ENCODE data around the gene CDK5. TPM values are rescaled to one million over a fixed set of nuclear protein-coding genes. Genes with fewer than 3 reads are reported as not detected.

Gene CDK5
- total and polyA plus RNA-seq, 4 donors = 6.8 to 17.3 (median 9.2) TPM

DNA sequence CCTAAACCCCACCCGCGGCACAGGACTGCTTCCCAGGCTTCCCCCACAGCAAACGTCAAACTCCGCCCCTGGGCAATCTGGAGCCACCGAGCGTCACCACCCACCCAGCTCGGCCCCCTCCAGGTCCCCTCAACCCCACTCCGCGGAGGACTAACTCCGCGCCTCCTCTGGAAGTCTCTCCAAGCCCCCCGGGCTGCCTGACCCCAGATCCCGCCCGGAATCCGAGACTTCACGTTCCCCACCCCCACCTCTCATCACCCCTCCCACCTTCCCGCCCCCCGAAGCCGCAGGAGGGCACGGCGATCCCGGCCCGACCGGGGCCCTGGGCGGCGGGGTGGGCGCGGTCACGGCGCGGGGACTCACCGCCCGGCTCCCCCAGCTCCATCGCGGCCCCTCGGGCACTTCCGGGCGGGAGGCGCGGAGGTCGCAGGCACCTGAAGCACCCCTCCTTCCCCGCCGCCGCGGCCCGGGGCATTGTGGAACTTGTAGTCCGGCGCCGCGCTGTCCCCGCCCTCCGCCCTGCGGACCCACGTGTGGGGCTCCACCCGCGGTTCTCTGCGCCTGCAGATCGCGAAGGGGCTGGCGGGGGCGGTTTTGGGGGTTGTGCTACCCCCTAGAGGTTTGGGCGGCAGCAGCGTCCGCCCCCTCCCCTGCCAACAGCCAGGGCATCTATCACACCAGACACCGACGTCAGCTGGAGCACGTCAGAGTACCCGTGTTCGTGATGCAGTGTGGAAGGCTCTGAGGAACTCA is 25.6 kb upstream of the CDK5 start, which contains the start of gene TMUB1:
TMUB1 (minus strand) TSS at position 423 of the 753 bp plus-strand sequence. CDS start 930 bp downstream, outside the sequence.
- TF ChIP-seq, protein P1, sequence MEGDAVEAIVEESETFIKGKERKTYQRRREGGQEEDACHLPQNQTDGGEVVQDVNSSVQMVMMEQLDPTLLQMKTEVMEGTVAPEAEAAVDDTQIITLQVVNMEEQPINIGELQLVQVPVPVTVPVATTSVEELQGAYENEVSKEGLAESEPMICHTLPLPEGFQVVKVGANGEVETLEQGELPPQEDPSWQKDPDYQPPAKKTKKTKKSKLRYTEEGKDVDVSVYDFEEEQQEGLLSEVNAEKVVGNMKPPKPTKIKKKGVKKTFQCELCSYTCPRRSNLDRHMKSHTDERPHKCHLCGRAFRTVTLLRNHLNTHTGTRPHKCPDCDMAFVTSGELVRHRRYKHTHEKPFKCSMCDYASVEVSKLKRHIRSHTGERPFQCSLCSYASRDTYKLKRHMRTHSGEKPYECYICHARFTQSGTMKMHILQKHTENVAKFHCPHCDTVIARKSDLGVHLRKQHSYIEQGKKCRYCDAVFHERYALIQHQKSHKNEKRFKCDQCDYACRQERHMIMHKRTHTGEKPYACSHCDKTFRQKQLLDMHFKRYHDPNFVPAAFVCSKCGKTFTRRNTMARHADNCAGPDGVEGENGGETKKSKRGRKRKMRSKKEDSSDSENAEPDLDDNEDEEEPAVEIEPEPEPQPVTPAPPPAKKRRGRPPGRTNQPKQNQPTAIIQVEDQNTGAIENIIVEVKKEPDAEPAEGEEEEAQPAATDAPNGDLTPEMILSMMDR (IDR thresholded peaks at IDR 0.05; ENCODE audit: control extremely low read depth, extremely low read depth) = no peak
- DNase-seq (peak; percentile 56 to 74 (median 67)), ATAC-seq (ENCODE audit: insufficient read depth, low FRiP score) (peak; percentile 56)
- H3K4me3 ChIP-seq = peak within 1 kb of the TSS; percentile 70
- H3K27me3 ChIP-seq (ENCODE audit: control insufficient read depth in 3 of 3, insufficient read depth in 3 of 3, low read length in 2 of 3) = no peaks in the 10 kb centered on the region
- peak within 1 kb of the TSS in 1 of 2 donors; percentile 36 for H3K9ac ChIP-seq (ENCODE audit: insufficient read depth in 1 of 2, low read length in 2 of 2)
- H3K27ac ChIP-seq (ENCODE audit: low read depth in 1 of 2, low read length in 1 of 2) = peak within 1 kb of the TSS; percentile 58 to 75
- 1% methylated on average over 54 to 69 of the region's 69 CpGs for WGBS, 2 donors
- H3K9me3 ChIP-seq (ENCODE audit: control insufficient read depth in 4 of 4, insufficient read depth in 3 of 4, low read length in 3 of 4) = no peaks in the 10 kb centered on the region
- H3K4me1 ChIP-seq (ENCODE audit: control insufficient read depth in 5 of 5, insufficient read depth in 5 of 5, low read length in 5 of 5) = peaks cover 13 to 59% (median 38%) of the 10 kb centered on the region in 5 donors
- peaks cover 0 to 4% (median under 1%) of the 10 kb centered on the region in 4 donors for H3K36me3 ChIP-seq (ENCODE audit: control insufficient read depth in 4 of 4, insufficient read depth in 4 of 4, low read length in 4 of 4)

DNA sequence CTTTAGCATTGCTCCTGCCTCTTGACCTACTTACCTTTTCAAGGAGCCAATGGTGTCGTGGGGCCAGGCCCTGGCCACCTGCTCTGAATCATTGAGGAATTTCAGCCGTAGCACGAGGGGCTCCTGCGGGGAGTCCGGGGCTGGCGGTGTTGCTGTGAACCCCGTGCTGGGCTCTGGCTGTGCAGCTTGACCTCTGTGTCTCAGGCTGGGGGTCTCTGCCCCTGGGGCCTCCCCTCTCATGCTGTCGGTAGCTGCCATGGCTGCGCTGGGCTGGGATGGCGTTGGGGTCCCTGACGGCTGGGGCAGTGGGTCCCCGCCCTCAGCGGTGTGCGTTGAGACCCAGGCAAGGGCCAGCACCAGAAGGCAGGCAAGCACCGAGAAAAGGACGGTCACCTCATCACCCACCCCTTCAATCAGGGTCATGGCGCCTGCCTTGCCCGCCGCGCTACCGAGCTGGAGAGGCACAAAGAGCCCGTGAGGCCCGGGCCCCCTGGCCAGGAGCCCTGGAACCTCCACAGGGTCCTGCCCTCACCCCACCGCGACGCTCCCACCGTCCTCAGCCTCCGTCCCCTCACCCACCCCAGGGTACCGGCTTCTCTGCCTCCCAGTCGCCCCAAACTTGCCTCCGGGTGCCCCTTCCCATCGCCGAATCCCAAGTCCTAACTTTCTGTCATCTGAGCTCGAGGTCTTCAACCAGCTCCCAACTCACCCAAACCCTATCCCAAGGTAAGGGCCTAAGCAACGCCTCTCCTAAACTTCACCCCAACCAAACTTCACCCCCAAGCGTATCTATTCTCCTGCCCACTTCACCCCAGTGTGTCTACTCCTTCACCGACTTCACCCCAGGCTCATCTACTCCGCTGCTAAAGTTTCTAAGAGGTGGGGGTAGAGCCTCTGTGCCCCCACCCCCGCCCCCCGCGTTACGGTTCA is 24.7 kb upstream of the CDK5 start:
- H3K4me1 ChIP-seq (ENCODE audit: control insufficient read depth in 5 of 5, insufficient read depth in 5 of 5, low read length in 5 of 5) = peaks cover 13 to 54% (median 33%) of the 10 kb centered on the region in 5 donors
- H3K27ac ChIP-seq (ENCODE audit: low read depth in 1 of 2, low read length in 1 of 2) = peak overlapping the region; percentile 58 to 86
- H3K36me3 ChIP-seq (ENCODE audit: control insufficient read depth in 4 of 4, insufficient read depth in 4 of 4, low read length in 4 of 4) = peaks cover 0 to 5% (median 1%) of the 10 kb centered on the region in 4 donors
- no peaks in the 10 kb centered on the region for H3K9me3 ChIP-seq (ENCODE audit: control insufficient read depth in 4 of 4, insufficient read depth in 3 of 4, low read length in 3 of 4)
- TF ChIP-seq, protein P1 (IDR thresholded peaks at IDR 0.05; ENCODE audit: control extremely low read depth, extremely low read depth) = no peak
- ATAC-seq (ENCODE audit: insufficient read depth, low FRiP score) (no peak), DNase-seq (no peak)
- peak overlapping the region; percentile 70 for H3K4me3 ChIP-seq
- WGBS, 2 donors = 56 to 64% methylated on average over 42 of the region's 42 CpGs
- H3K27me3 ChIP-seq (ENCODE audit: control insufficient read depth in 3 of 3, insufficient read depth in 3 of 3, low read length in 2 of 3) = no peaks in the 10 kb centered on the region
- H3K9ac ChIP-seq (ENCODE audit: insufficient read depth in 1 of 2, low read length in 2 of 2) = peak overlapping the region in 1 of 2 donors; percentile 36

DNA sequence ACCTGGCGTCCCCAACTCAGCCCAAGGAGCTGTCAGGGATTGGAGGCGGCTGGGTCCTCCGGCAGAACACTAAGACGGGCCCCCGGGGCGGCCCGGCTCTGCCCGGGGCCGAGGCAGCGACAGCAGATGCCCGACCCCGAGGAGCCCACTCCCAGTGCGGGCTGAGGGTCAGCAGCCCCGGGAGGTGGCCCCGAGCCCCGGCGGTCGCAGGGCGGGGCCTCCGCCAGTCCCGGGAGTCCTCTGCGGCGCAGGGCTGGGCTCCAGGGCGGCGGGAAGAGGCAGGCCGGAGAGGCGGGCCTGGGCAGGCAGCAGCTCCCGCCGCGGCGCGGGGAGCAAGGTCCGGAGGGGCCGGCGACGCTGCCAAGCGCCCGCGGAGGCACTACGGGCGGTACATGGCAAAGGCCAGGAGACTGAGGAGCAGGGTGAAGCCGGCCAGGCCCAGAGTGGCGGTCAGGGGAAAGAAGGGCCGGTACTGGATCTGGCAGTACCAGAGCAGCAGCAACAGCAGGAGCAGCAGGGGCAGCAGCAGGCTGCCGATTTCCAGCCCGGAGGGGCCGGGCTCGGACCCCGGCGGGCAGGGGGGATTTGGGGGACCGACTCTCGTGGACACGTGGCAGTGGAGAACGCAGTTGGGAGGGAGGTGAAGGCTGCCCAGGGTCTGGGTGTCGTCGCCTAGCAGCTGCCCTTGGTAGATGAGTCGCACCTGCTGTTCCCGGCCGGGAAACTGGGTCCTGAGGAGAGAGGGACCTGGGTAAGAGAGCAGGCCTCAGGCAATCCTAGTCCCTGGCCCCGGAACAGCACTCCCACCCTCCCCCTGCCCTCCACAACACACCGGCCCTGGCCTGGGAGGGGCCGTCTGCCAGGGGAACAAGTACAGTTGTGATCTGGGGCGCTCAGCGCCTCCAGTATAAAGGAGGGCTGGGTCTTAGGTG is 23.7 kb upstream of the CDK5 start:
- TF ChIP-seq, protein P1 (IDR thresholded peaks at IDR 0.05; ENCODE audit: control extremely low read depth, extremely low read depth) = no peak
- WGBS, 2 donors = 41 to 59% methylated on average over 57 to 64 of the region's 64 CpGs

More for the DNA sequence above, 23.7 kb upstream of the CDK5 start:
- Histone ChIP-seq H3K27me3 (ENCODE audit: control insufficient read depth in 3 of 3, insufficient read depth in 3 of 3, low read length in 2 of 3) (no peaks in the 10 kb centered on the region), H3K4me3 (peak overlapping the region; percentile 27), H3K9ac (ENCODE audit: insufficient read depth in 1 of 2, low read length in 2 of 2) (no peak overlapping the region), H3K36me3 (ENCODE audit: control insufficient read depth in 4 of 4, insufficient read depth in 4 of 4, low read length in 4 of 4) (peaks cover 0 to 9% (median 4%) of the 10 kb centered on the region in 4 donors), H3K4me1 (ENCODE audit: control insufficient read depth in 5 of 5, insufficient read depth in 5 of 5, low read length in 5 of 5) (peaks cover 13 to 54% (median 33%) of the 10 kb centered on the region in 5 donors), H3K27ac (ENCODE audit: low read depth in 1 of 2, low read length in 1 of 2) (peak overlapping the region; percentile 86), H3K9me3 (ENCODE audit: control insufficient read depth in 4 of 4, insufficient read depth in 3 of 4, low read length in 3 of 4) (no peaks in the 10 kb centered on the region)
- ATAC-seq (ENCODE audit: insufficient read depth, low FRiP score) (no peak), DNase-seq (peak in 1 of 3 donors; percentile 12)

Data from lung (tissue), 12 donors.